ENCODE data around the gene SORBS1. TPM values are rescaled to one million over a fixed set of nuclear protein-coding genes. Genes with fewer than 3 reads are reported as not detected.

SORBS1 gene
- total and polyA plus RNA-seq, 2 experiments from 2014 or later, result 17.0 to 40.2 TPM

GRCh38 chr10:95540514-95541052, 20.6 kb downstream of the SORBS1 start:
- DNase-seq (ENCODE audit: low spot score), result no peak
- H3K36me3 ChIP-seq (replicated peaks; ENCODE audit: insufficient read depth, low read depth), result no peaks in the 10 kb centered on the region
- H3K4me3 ChIP-seq, result no peak overlapping the region
- peaks cover 81% of the 10 kb centered on the region for H3K79me2 ChIP-seq
- peak overlapping the region; percentile 63 for H3K27ac ChIP-seq
- H3K4me2 ChIP-seq, result peak overlapping the region; percentile 52
- H4K20me1 ChIP-seq (ENCODE audit: insufficient read depth, poor library complexity, severe bottlenecking), result no peaks in the 10 kb centered on the region
- WGBS (ENCODE audit: low lambda C conversion rate, missing lambda C conversion rate), result 75% methylated on average over 2 of the region's 2 CpGs
- H3K9me3 ChIP-seq (ENCODE audit: low read depth), result no peaks in the 10 kb centered on the region
- no peak overlapping the region for H2AFZ ChIP-seq
- TF ChIP-seq EZH2 (IDR thresholded peaks at IDR 0.05; ENCODE audit: borderline replicate concordance), result no peak
- TF ChIP-seq CTCF (IDR thresholded peaks at IDR 0.05; ENCODE audit: poor library complexity), result no peak
- TF ChIP-seq EZH2phosphoT487 (IDR thresholded peaks at IDR 0.05; ENCODE audit: low read depth, severe bottlenecking, unreplicated experiment), result no peak
- no peaks in the 10 kb centered on the region for H3K27me3 ChIP-seq
- H3K4me1 ChIP-seq (ENCODE audit: insufficient read depth), result peaks cover 57% of the 10 kb centered on the region
- no peaks in the 10 kb centered on the region for H3K9me2 ChIP-seq (replicated peaks; ENCODE audit: insufficient read depth)

GRCh38 chr10:95539560-95540284, 21.4 kb downstream of the SORBS1 start:
- WGBS (ENCODE audit: low lambda C conversion rate, missing lambda C conversion rate), result 55% methylated on average over 7 of the region's 7 CpGs
- Histone ChIP-seq H3K79me2 (peaks cover 76% of the 10 kb centered on the region), H3K4me1 (ENCODE audit: insufficient read depth) (peaks cover 58% of the 10 kb centered on the region), H3K4me3 (no peak overlapping the region), H3K4me2 (peak overlapping the region; percentile 52), H3K27me3 (no peaks in the 10 kb centered on the region), H3K36me3 (replicated peaks; ENCODE audit: insufficient read depth, low read depth) (no peaks in the 10 kb centered on the region), H3K9me2 (replicated peaks; ENCODE audit: insufficient read depth) (no peaks in the 10 kb centered on the region), H3K9me3 (ENCODE audit: low read depth) (no peaks in the 10 kb centered on the region), H3K27ac (peak overlapping the region; percentile 63), H4K20me1 (ENCODE audit: insufficient read depth, poor library complexity, severe bottlenecking) (no peaks in the 10 kb centered on the region), H2AFZ (no peak overlapping the region)
- TF ChIP-seq EZH2 (IDR thresholded peaks at IDR 0.05; ENCODE audit: borderline replicate concordance) (no peak), CTCF (IDR thresholded peaks at IDR 0.05; ENCODE audit: poor library complexity) (no peak), EZH2phosphoT487 (IDR thresholded peaks at IDR 0.05; ENCODE audit: low read depth, severe bottlenecking, unreplicated experiment) (no peak)
- no peak for DNase-seq (ENCODE audit: low spot score)

DNA sequence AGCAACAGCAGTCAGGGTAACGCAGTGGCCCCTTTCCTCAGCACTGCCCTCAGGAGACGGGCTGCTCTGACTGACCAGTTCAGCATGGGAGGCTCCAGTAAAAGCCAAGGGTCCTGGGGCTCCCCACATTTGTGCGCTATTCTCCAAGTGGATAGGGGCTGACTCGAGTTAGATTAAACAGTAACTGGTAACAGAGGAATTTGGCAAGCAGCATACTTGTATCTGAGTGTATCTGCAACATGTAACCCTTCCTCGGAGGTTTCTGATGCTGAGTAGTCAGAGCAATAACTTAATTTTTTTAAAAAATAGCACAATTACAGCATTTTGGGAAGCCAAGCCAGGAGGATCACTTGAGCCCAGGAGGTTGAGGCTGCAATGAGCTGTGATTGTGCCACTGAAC, 22.8 kb downstream of the SORBS1 start:
- H3K9me2 ChIP-seq (replicated peaks; ENCODE audit: insufficient read depth), result no peaks in the 10 kb centered on the region
- peaks cover 50% of the 10 kb centered on the region for H3K4me1 ChIP-seq (ENCODE audit: insufficient read depth)
- no peak for DNase-seq (ENCODE audit: low spot score)
- TF ChIP-seq EZH2phosphoT487 (IDR thresholded peaks at IDR 0.05; ENCODE audit: low read depth, severe bottlenecking, unreplicated experiment) (no peak), EZH2 (IDR thresholded peaks at IDR 0.05; ENCODE audit: borderline replicate concordance) (no peak), CTCF (IDR thresholded peaks at IDR 0.05; ENCODE audit: poor library complexity) (no peak)
- H3K4me3 ChIP-seq, result no peak overlapping the region
- no peaks in the 10 kb centered on the region for H3K27me3 ChIP-seq
- no peaks in the 10 kb centered on the region for H3K9me3 ChIP-seq (ENCODE audit: low read depth)
- H4K20me1 ChIP-seq (ENCODE audit: insufficient read depth, poor library complexity, severe bottlenecking), result no peaks in the 10 kb centered on the region
- H3K4me2 ChIP-seq, result no peak overlapping the region
- peaks cover 77% of the 10 kb centered on the region for H3K79me2 ChIP-seq
- H3K27ac ChIP-seq, result peak overlapping the region; percentile 14
- no peaks in the 10 kb centered on the region for H3K36me3 ChIP-seq (replicated peaks; ENCODE audit: insufficient read depth, low read depth)
- 70% methylated on average over 5 of the region's 5 CpGs for WGBS (ENCODE audit: low lambda C conversion rate, missing lambda C conversion rate)
- H2AFZ ChIP-seq, result no peak overlapping the region

Measured in hepatocyte (in vitro differentiated cells).